ENCODE measurements around the gene SERPINA5. TPM values are rescaled to one million over a fixed set of nuclear protein-coding genes. Genes with fewer than 3 reads are reported as not detected.

Gene SERPINA5
- total RNA-seq, 1 experiment from 2014 or later: 3.0 TPM

DNA sequence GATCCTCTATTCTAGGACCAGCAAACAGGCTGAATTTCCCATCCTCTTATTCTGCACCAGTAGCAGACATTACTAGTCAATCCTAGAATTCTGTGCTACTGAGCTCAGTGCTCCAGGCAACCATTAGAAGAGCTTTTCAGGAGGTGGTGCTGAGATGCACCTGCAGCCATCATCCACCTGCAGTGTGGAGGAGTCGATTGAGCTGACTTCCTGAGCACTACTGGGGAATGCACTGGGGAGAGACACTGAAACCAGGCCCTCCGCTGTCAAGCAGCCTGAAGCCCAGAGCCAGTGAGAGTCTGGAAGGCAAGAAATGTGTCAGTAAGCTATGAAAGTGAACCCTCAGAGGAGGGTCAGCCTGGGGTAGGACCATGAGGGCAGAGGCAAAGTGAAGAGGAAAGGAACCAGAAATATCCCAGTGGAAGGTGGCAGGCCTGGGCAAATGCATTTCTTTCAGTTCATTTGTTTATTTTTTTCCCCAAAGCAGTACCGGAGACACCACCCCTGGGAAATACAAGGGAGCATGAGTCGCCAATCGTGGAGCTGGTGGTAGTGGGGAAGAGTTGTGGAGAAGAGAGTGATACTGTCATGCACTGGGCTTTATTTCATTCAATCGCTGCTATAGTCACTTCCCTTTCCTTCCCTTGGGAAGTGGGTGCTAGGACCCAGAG lies 43.0 kb upstream of the SERPINA5 start:
- RAD21 ChIA-PET (ENCODE audit: low non-redundant PET in 1 of 2, low total read pairs in 2 of 2, uncharacterized antibody in 2 of 2, unreplicated experiment in 2 of 2): no interaction called here
- Histone ChIP-seq H3K4me3 (replicated peaks in 1 of 2; ENCODE audit: low read depth in 1 of 2, low read length in 2 of 2) (no peak overlapping the region), H3K27ac (ENCODE audit: low read depth, low read length) (no peak overlapping the region), H3K9ac (ENCODE audit: low read length) (no peak overlapping the region), H3K79me2 (ENCODE audit: insufficient read depth, low read length) (no peaks in the 10 kb centered on the region), H3K4me1 (ENCODE audit: control insufficient read depth in 1 of 2, insufficient read depth in 2 of 2, low read length in 2 of 2) (peaks cover 0 to 24% of the 10 kb centered on the region in 2 experiments; a peak in 2 of 4 replicates), H3K9me2 (ENCODE audit: insufficient read depth) (no peaks in the 10 kb centered on the region), H3K4me2 (ENCODE audit: low read length) (no peak overlapping the region), H3K9me3 (ENCODE audit: control insufficient read depth in 1 of 2, insufficient read depth in 1 of 2, low read depth in 1 of 2, low read length in 2 of 2) (no peaks in the 10 kb centered on the region), H3K36me3 (ENCODE audit: control insufficient read depth in 1 of 2, insufficient read depth in 2 of 2, low read length in 2 of 2) (no peaks in the 10 kb centered on the region), H3K27me3 (ENCODE audit: insufficient read depth, low read length) (no peaks in the 10 kb centered on the region), H4K20me1 (ENCODE audit: insufficient read depth) (no peaks in the 10 kb centered on the region), H2AFZ (ENCODE audit: low read depth, low read length, poor library complexity, severe bottlenecking) (no peak overlapping the region)
- BruUV-seq (replicated peaks): no TSS peak
- ATAC-seq: no peak
- CTCF ChIA-PET: interaction anchor here (0.6 to 4.0 kb wide), 5 partner anchors 11 to 406 kb away, joined by 3 to 14 read pairs (median 4); no protein-coding TSS in a partner anchor
- POLR2A ChIA-PET: no interaction called here
- DNase-seq (ENCODE audit: low read depth, low spot score): no peak
- intact Hi-C loops (cut with micrococcal nuclease): loop anchor here (5.0 to 10.0 kb wide), 2 partner anchors 51 to 403 kb away; no protein-coding TSS in a partner anchor
- TF ChIP-seq, protein P1, sequence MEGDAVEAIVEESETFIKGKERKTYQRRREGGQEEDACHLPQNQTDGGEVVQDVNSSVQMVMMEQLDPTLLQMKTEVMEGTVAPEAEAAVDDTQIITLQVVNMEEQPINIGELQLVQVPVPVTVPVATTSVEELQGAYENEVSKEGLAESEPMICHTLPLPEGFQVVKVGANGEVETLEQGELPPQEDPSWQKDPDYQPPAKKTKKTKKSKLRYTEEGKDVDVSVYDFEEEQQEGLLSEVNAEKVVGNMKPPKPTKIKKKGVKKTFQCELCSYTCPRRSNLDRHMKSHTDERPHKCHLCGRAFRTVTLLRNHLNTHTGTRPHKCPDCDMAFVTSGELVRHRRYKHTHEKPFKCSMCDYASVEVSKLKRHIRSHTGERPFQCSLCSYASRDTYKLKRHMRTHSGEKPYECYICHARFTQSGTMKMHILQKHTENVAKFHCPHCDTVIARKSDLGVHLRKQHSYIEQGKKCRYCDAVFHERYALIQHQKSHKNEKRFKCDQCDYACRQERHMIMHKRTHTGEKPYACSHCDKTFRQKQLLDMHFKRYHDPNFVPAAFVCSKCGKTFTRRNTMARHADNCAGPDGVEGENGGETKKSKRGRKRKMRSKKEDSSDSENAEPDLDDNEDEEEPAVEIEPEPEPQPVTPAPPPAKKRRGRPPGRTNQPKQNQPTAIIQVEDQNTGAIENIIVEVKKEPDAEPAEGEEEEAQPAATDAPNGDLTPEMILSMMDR (IDR thresholded peaks at IDR 0.05 in 2 of 3, conservative IDR thresholded peaks at IDR 0.05 in 1 of 3; ENCODE audit: borderline replicate concordance in 1 of 3, insufficient read depth in 1 of 3, low read depth in 2 of 3, low read length in 2 of 3): no peak
- no peak for TF ChIP-seq SP1 (IDR thresholded peaks at IDR 0.05; ENCODE audit: low read depth)
- no peak for TF ChIP-seq ZNF274 (IDR thresholded peaks at IDR 0.05; ENCODE audit: low read depth, low read length)
- TF ChIP-seq, protein P2, sequence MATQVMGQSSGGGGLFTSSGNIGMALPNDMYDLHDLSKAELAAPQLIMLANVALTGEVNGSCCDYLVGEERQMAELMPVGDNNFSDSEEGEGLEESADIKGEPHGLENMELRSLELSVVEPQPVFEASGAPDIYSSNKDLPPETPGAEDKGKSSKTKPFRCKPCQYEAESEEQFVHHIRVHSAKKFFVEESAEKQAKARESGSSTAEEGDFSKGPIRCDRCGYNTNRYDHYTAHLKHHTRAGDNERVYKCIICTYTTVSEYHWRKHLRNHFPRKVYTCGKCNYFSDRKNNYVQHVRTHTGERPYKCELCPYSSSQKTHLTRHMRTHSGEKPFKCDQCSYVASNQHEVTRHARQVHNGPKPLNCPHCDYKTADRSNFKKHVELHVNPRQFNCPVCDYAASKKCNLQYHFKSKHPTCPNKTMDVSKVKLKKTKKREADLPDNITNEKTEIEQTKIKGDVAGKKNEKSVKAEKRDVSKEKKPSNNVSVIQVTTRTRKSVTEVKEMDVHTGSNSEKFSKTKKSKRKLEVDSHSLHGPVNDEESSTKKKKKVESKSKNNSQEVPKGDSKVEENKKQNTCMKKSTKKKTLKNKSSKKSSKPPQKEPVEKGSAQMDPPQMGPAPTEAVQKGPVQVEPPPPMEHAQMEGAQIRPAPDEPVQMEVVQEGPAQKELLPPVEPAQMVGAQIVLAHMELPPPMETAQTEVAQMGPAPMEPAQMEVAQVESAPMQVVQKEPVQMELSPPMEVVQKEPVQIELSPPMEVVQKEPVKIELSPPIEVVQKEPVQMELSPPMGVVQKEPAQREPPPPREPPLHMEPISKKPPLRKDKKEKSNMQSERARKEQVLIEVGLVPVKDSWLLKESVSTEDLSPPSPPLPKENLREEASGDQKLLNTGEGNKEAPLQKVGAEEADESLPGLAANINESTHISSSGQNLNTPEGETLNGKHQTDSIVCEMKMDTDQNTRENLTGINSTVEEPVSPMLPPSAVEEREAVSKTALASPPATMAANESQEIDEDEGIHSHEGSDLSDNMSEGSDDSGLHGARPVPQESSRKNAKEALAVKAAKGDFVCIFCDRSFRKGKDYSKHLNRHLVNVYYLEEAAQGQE (IDR thresholded peaks at IDR 0.05; ENCODE audit: low read depth): no peak
- no peak for TF ChIP-seq ZFX (IDR thresholded peaks at IDR 0.05)
- no peak for TF ChIP-seq EZH2 (IDR thresholded peaks at IDR 0.05)
- no peak for TF ChIP-seq POLR2A (IDR thresholded peaks at IDR 0.05; ENCODE audit: borderline replicate concordance, extremely low read depth, insufficient read depth, insufficient read length)
- TF ChIP-seq JUND (IDR thresholded peaks at IDR 0.05): no peak
- TF ChIP-seq, protein P3, sequence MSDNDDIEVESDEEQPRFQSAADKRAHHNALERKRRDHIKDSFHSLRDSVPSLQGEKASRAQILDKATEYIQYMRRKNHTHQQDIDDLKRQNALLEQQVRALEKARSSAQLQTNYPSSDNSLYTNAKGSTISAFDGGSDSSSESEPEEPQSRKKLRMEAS (IDR thresholded peaks at IDR 0.05): no peak
- TF ChIP-seq FOSL1 (IDR thresholded peaks at IDR 0.05; ENCODE audit: low read depth): no peak
